Osteocyte (in vitro differentiated cells): ENCODE results near the gene MAPT. TPM values are rescaled to one million over a fixed set of nuclear protein-coding genes. Genes with fewer than 3 reads are reported as not detected.

Experiments used
- DNase-seq: peaks from one replicate; pipeline ENCODE4 v3.0.0; 2021; ENCODE audit warnings: mixed read lengths; ENCODE audit not compliant: unreplicated experiment; ENCODE audit errors: extremely low spot score
- H3K27ac Mint-ChIP-seq: one replicate; pipeline ENCODE4 v1.8.0; 2021; ENCODE audit warnings: mild to moderate bottlenecking, mixed read lengths; ENCODE audit not compliant: unreplicated experiment
- H3K27me3 Mint-ChIP-seq: one replicate; pipeline ENCODE4 v1.8.0; 2021; ENCODE audit warnings: mixed read lengths; ENCODE audit not compliant: unreplicated experiment
- H3K36me3 Mint-ChIP-seq: one replicate; pipeline ENCODE4 v1.8.0; 2021; ENCODE audit warnings: mixed read lengths; ENCODE audit not compliant: unreplicated experiment
- H3K4me1 Mint-ChIP-seq: one replicate; pipeline ENCODE4 v1.8.0; 2021; ENCODE audit warnings: mixed read lengths; ENCODE audit not compliant: unreplicated experiment
- H3K4me3 Mint-ChIP-seq: one replicate; pipeline ENCODE4 v1.8.0; 2021; ENCODE audit warnings: mild to moderate bottlenecking, moderate library complexity, mixed read lengths; ENCODE audit not compliant: unreplicated experiment
- H3K9me3 Mint-ChIP-seq: one replicate; pipeline ENCODE4 v1.8.0; 2021; ENCODE audit warnings: mixed read lengths; ENCODE audit not compliant: unreplicated experiment
- CTCF ChIP-seq: fragments of 200-600 bp; sonication (generic); IDR thresholded peaks from 2 replicates; pipeline ENCODE4 v1.5.0; 2021; ENCODE audit warnings: antibody characterized with exemption, mild to moderate bottlenecking, moderate library complexity
- total RNA-seq: library from RNA; stranded (reverse); gene quantifications from 2 replicates; pipeline ENCODE4 v1.2.1, GENCODE V29; 2021

MAPT gene
- total RNA-seq, 1 donor from 2014 or later, result 1.6 TPM

GRCh38 chr17:45948881-45949624, 54.7 kb downstream of the MAPT start:
- Mint-ChIP-seq H3K27me3 (peaks cover 40% of the 10 kb centered on the region), H3K4me3 (peak overlapping the region; percentile 67), H3K27ac (peak overlapping the region; percentile 68), H3K36me3 (no peaks in the 10 kb centered on the region), H3K4me1 (no peaks in the 10 kb centered on the region), H3K9me3 (no peaks in the 10 kb centered on the region)
- DNase-seq, result peak; percentile 91
- TF ChIP-seq CTCF, result peak; percentile 79

- Mint-ChIP-seq H3K4me1 (no peaks in the 10 kb centered on the region), H3K36me3 (no peaks in the 10 kb centered on the region), H3K4me3 (no peak overlapping the region), H3K27ac (no peak overlapping the region), H3K9me3 (no peaks in the 10 kb centered on the region), H3K27me3 (peaks cover 40% of the 10 kb centered on the region)
- no peak for DNase-seq
- no peak for TF ChIP-seq CTCF
Observed at GRCh38 chr17:45949755-45950320, 55.5 kb downstream of the MAPT start.

GRCh38 chr17:45950888-45951287, 56.5 kb downstream of the MAPT start:
- no peak for DNase-seq
- Mint-ChIP-seq H3K27me3 (peaks cover 42% of the 10 kb centered on the region), H3K27ac (no peak overlapping the region), H3K4me1 (no peaks in the 10 kb centered on the region), H3K4me3 (no peak overlapping the region), H3K9me3 (no peaks in the 10 kb centered on the region), H3K36me3 (no peaks in the 10 kb centered on the region)
- TF ChIP-seq CTCF, result no peak

- no peaks in the 10 kb centered on the region for H3K36me3 Mint-ChIP-seq
- no peak overlapping the region for H3K27ac Mint-ChIP-seq
- no peak for TF ChIP-seq CTCF
- no peaks in the 10 kb centered on the region for H3K4me1 Mint-ChIP-seq
- no peaks in the 10 kb centered on the region for H3K9me3 Mint-ChIP-seq
- no peak for DNase-seq
- H3K4me3 Mint-ChIP-seq, result no peak overlapping the region
- H3K27me3 Mint-ChIP-seq, result peaks cover 42% of the 10 kb centered on the region
Observed at GRCh38 chr17:45951403-45951802, 57.0 kb downstream of the MAPT start.

GRCh38 chr17:45951941-45952340, 57.6 kb downstream of the MAPT start:
- no peak for DNase-seq
- Mint-ChIP-seq H3K27ac (no peak overlapping the region), H3K36me3 (no peaks in the 10 kb centered on the region), H3K4me3 (no peak overlapping the region), H3K27me3 (peaks cover 40% of the 10 kb centered on the region), H3K4me1 (no peaks in the 10 kb centered on the region), H3K9me3 (no peaks in the 10 kb centered on the region)
- no peak for TF ChIP-seq CTCF
